BE2C (cell line): ENCODE data around the gene ZNF784.
A peak's percentile ranks its signal among the peaks of the same experiment; 100 is the strongest.

Source experiments
- DNase-seq: peaks from one replicate; pipeline ENCODE4 v3.0.0-alpha.2; 2020
- H3K27me3 ChIP-seq: fragments of 250-450 bp; sonication (Bioruptor Pico); 2 replicates; pipeline ENCODE4 v1.5.1; 2020; ENCODE audit warnings: mild to moderate bottlenecking
- H3K36me3 ChIP-seq: fragments of 250-450 bp; sonication (Bioruptor Pico); 2 replicates; pipeline ENCODE4 v1.5.1; 2020; ENCODE audit warnings: mild to moderate bottlenecking
- H3K4me1 ChIP-seq: fragments of 250-450 bp; sonication (Bioruptor Pico); 2 replicates; pipeline ENCODE4 v1.5.1; 2020
- H3K4me3 ChIP-seq: 2 replicates; pipeline ENCODE4 v1.5.1; 2011; ENCODE audit warnings: low read depth, low read length
- H3K9me3 ChIP-seq: fragments of 250-450 bp; sonication (Bioruptor Pico); 2 replicates; pipeline ENCODE4 v1.5.1; 2020
- CTCF ChIP-seq: IDR thresholded peaks from 2 replicates; pipeline ENCODE4 v1.5.1; 2012; ENCODE audit warnings: mild to moderate bottlenecking, low read depth, low read length

ZNF784 gene

GRCh38 chr19:55654868-55655647, 30.7 kb upstream of the ZNF784 start, which contains the start of gene U2AF2:
U2AF2 (plus strand) TSS chr19:55655035; CDS start chr19:55655105, 70 bp downstream.
- no peaks in the 10 kb centered on the region for H3K4me1 ChIP-seq
- peak; percentile 97 for DNase-seq
- H3K9me3 ChIP-seq: no peaks in the 10 kb centered on the region
- peaks cover 41% of the 10 kb centered on the region for H3K36me3 ChIP-seq
- H3K27me3 ChIP-seq: no peaks in the 10 kb centered on the region
- TF ChIP-seq CTCF: no peak
- H3K4me3 ChIP-seq: peak within 1 kb of the TSS; percentile 99

- Histone ChIP-seq H3K4me3 (peak overlapping the region; percentile 99), H3K4me1 (no peaks in the 10 kb centered on the region), H3K27me3 (no peaks in the 10 kb centered on the region), H3K36me3 (peaks cover 36% of the 10 kb centered on the region), H3K9me3 (no peaks in the 10 kb centered on the region)
- peak; percentile 99 for DNase-seq
- TF ChIP-seq CTCF: no peak
These were observed 30.0 kb upstream of the ZNF784 start for GRCh38 chr19:55654323-55654867.

- H3K9me3 ChIP-seq: no peaks in the 10 kb centered on the region
- H3K36me3 ChIP-seq: peaks cover 30% of the 10 kb centered on the region
- peak overlapping the region; percentile 99 for H3K4me3 ChIP-seq
- TF ChIP-seq CTCF: peak; percentile 100
- DNase-seq: peak; percentile 97
- H3K4me1 ChIP-seq: no peaks in the 10 kb centered on the region; the same call in 1 of the 2 replicates
- H3K27me3 ChIP-seq: no peaks in the 10 kb centered on the region
These were observed 29.4 kb upstream of the ZNF784 start for GRCh38 chr19:55653651-55654322.

GRCh38 chr19:55652311-55653128, 28.2 kb upstream of the ZNF784 start:
- TF ChIP-seq CTCF: no peak

GRCh38 chr19:55651236-55651635, 26.9 kb upstream of the ZNF784 start:
- no peak for TF ChIP-seq CTCF
- Histone ChIP-seq H3K4me3 (no peak overlapping the region), H3K9me3 (no peaks in the 10 kb centered on the region), H3K36me3 (peaks cover 11% of the 10 kb centered on the region), H3K27me3 (no peaks in the 10 kb centered on the region), H3K4me1 (peaks cover 4% of the 10 kb centered on the region)
- no peak for DNase-seq

More at GRCh38 chr19:55652311-55653128, 28.2 kb upstream of the ZNF784 start:
- no peak overlapping the region for H3K4me3 ChIP-seq
- DNase-seq: no peak
- no peaks in the 10 kb centered on the region; the same call in 1 of the 2 replicates for H3K4me1 ChIP-seq
- H3K9me3 ChIP-seq: no peaks in the 10 kb centered on the region
- no peaks in the 10 kb centered on the region for H3K27me3 ChIP-seq
- H3K36me3 ChIP-seq: peaks cover 21% of the 10 kb centered on the region
